Duodenal mucosa (tissue), 2 donors: ENCODE measurements around the gene PRLR.
"Not testable (repeated sequence)": the region's sequence is repeated elsewhere in the genome, so short reads cannot be mapped to it uniquely, and the experiment has no call there.

Source experiments
- H3K27ac ChIP-seq: one replicate; pipeline ENCODE4 v1.7.0; 2013; ENCODE audit warnings: low read depth, low read length
- H3K27me3 ChIP-seq, 2 donors: one replicate each; pipeline ENCODE4 v1.7.0; 2013; ENCODE audit warnings: low read length in 2 of 2, control low read depth in 1 of 2; ENCODE audit not compliant: insufficient read depth in 2 of 2, control insufficient read depth in 1 of 2
- H3K36me3 ChIP-seq, 2 donors: one replicate each; pipeline ENCODE4 v1.7.0; 2013; ENCODE audit warnings: low read length in 2 of 2, control low read depth in 1 of 2; ENCODE audit not compliant: insufficient read depth in 2 of 2, control insufficient read depth in 1 of 2
- H3K4me1 ChIP-seq, 2 donors: one replicate each; pipeline ENCODE4 v1.7.0; 2013; ENCODE audit warnings: low read length in 2 of 2, control low read depth in 1 of 2; ENCODE audit not compliant: insufficient read depth in 2 of 2, control insufficient read depth in 1 of 2
- H3K4me3 ChIP-seq, 2 donors: one replicate each; pipeline ENCODE4 v1.7.0; 2013; ENCODE audit warnings: low read length in 2 of 2, low read depth in 1 of 2
- H3K9ac ChIP-seq, 2 donors: one replicate each; pipeline ENCODE4 v1.7.0; 2013; ENCODE audit warnings: low read length in 2 of 2, low read depth in 1 of 2
- H3K9me3 ChIP-seq, 2 donors: one replicate each; pipeline ENCODE4 v1.7.0; 2013; ENCODE audit warnings: low read length in 2 of 2, control low read depth in 1 of 2; ENCODE audit not compliant: control insufficient read depth in 1 of 2

Gene PRLR

GRCh38 chr5:35246900-35247647 is 16.8 kb upstream of the PRLR start:
- H3K9ac ChIP-seq = peak overlapping the region in 1 of 2 donors; percentile 30
- H3K27me3 ChIP-seq = no peaks in the 10 kb centered on the region
- H3K4me1 ChIP-seq = peaks cover 24 to 29% of the 10 kb centered on the region in 2 donors
- peak overlapping the region; percentile 32 for H3K27ac ChIP-seq
- H3K4me3 ChIP-seq = peak overlapping the region in 1 of 2 donors; percentile 18
- H3K9me3 ChIP-seq = no peaks in the 10 kb centered on the region
- no peaks in the 10 kb centered on the region for H3K36me3 ChIP-seq

- no peak overlapping the region for H3K4me3 ChIP-seq
- no peak overlapping the region for H3K9ac ChIP-seq
- peaks cover 24 to 29% of the 10 kb centered on the region in 2 donors for H3K4me1 ChIP-seq
- H3K36me3 ChIP-seq = no peaks in the 10 kb centered on the region
- H3K27ac ChIP-seq = peak overlapping the region; percentile 32
- H3K9me3 ChIP-seq = no peaks in the 10 kb centered on the region
- H3K27me3 ChIP-seq = no peaks in the 10 kb centered on the region
These were observed 16.1 kb upstream of the PRLR start for GRCh38 chr5:35246411-35246810.

GRCh38 chr5:35245371-35245770 is 15.1 kb upstream of the PRLR start:
- H3K4me1 ChIP-seq = peaks cover 24 to 29% of the 10 kb centered on the region in 2 donors
- H3K9ac ChIP-seq, H3K27ac ChIP-seq, H3K4me3 ChIP-seq, H3K27me3 ChIP-seq, H3K36me3 ChIP-seq, H3K9me3 ChIP-seq: not testable (repeated sequence)

GRCh38 chr5:35244171-35244570 is 13.9 kb upstream of the PRLR start:
- Histone ChIP-seq H3K4me3 (no peak overlapping the region), H3K27ac (no peak overlapping the region), H3K4me1 (peaks cover 24 to 29% of the 10 kb centered on the region in 2 donors), H3K36me3 (no peaks in the 10 kb centered on the region), H3K9ac (no peak overlapping the region), H3K9me3 (no peaks in the 10 kb centered on the region), H3K27me3 (no peaks in the 10 kb centered on the region)

GRCh38 chr5:35242702-35243258 is 12.5 kb upstream of the PRLR start:
- Histone ChIP-seq H3K4me3 (no peak overlapping the region), H3K27ac (no peak overlapping the region)

GRCh38 chr5:35240892-35241291 is 10.6 kb upstream of the PRLR start:
- H3K27ac ChIP-seq = no peak overlapping the region
- no peaks in the 10 kb centered on the region for H3K27me3 ChIP-seq
- no peak overlapping the region for H3K4me3 ChIP-seq
- H3K9ac ChIP-seq = no peak overlapping the region
- H3K4me1 ChIP-seq = peaks cover 2 to 18% of the 10 kb centered on the region in 2 donors
- H3K36me3 ChIP-seq = no peaks in the 10 kb centered on the region
- H3K9me3 ChIP-seq = no peaks in the 10 kb centered on the region

More at GRCh38 chr5:35242702-35243258, 12.5 kb upstream of the PRLR start:
- Histone ChIP-seq H3K27me3 (no peaks in the 10 kb centered on the region), H3K9ac (no peak overlapping the region), H3K4me1 (peaks cover 20 to 33% of the 10 kb centered on the region in 2 donors), H3K9me3 (no peaks in the 10 kb centered on the region), H3K36me3 (no peaks in the 10 kb centered on the region)

GRCh38 chr5:35239911-35240610 is 9.8 kb upstream of the PRLR start:
- Histone ChIP-seq H3K27ac (no peak overlapping the region), H3K27me3 (no peaks in the 10 kb centered on the region), H3K9ac (no peak overlapping the region), H3K4me1 (peaks cover 0 to 17% of the 10 kb centered on the region in 2 donors), H3K36me3 (no peaks in the 10 kb centered on the region), H3K4me3 (no peak overlapping the region), H3K9me3 (no peaks in the 10 kb centered on the region)

- Histone ChIP-seq H3K27me3 (no peaks in the 10 kb centered on the region), H3K9ac (no peak overlapping the region), H3K27ac (no peak overlapping the region), H3K9me3 (no peaks in the 10 kb centered on the region), H3K4me3 (no peak overlapping the region), H3K4me1 (peaks cover 0 to 17% of the 10 kb centered on the region in 2 donors), H3K36me3 (no peaks in the 10 kb centered on the region)
These were observed 9.2 kb upstream of the PRLR start for GRCh38 chr5:35239476-35239875.

- peaks cover 0 to 16% of the 10 kb centered on the region in 2 donors for H3K4me1 ChIP-seq
- H3K27ac ChIP-seq = no peak overlapping the region
- no peaks in the 10 kb centered on the region for H3K36me3 ChIP-seq
- no peak overlapping the region for H3K9ac ChIP-seq
- peak overlapping the region in 1 of 2 donors; percentile 17 for H3K4me3 ChIP-seq
- no peaks in the 10 kb centered on the region for H3K9me3 ChIP-seq
- H3K27me3 ChIP-seq = no peaks in the 10 kb centered on the region
These were observed 7.5 kb upstream of the PRLR start for GRCh38 chr5:35237580-35238376.
